Naive thymus-derived CD4-positive, alpha-beta T cell (primary cell): ENCODE measurements around the gene ARHGAP42. TPM values are rescaled to one million over a fixed set of nuclear protein-coding genes. Genes with fewer than 3 reads are reported as not detected.

Source experiments
- ATAC-seq: fragments of 150-1000 bp; cut with Tn5 transposase; 2 replicates; pipeline ENCODE4 v1.10.0; 2021; ENCODE audit warnings: mild to moderate bottlenecking, moderate library complexity
- CTCF ChIA-PET: fragments of 350-600 bp; sonication (Branson Sonifier 250); formaldehyde crosslinking; loops from one replicate; lab custom pipeline; 2021; ENCODE audit warnings: antibody characterized with exemption; lab: Charles Lee
- POLR2A ChIA-PET: fragments of 350-600 bp; sonication (Branson Sonifier 250); formaldehyde crosslinking; loops from one replicate; lab custom pipeline; 2021; ENCODE audit warnings: antibody characterized with exemption, inconsistent platforms; lab: Charles Lee
- DNase-seq, 9 donors: peaks; one replicate each; pipeline versions ENCODE4 v3.0.0 to v3.0.0-alpha.2; 2020 to 2022; ENCODE audit warnings: mixed read lengths in 1 of 9
- H3K27ac ChIP-seq: one replicate; pipeline ENCODE4 v1.7.0; 2013; ENCODE audit warnings: mild to moderate bottlenecking, low read depth, low read length, moderate library complexity
- H3K27me3 ChIP-seq, 2 donors: one replicate each; pipeline ENCODE4 v1.7.0; 2013; ENCODE audit warnings: low read length in 2 of 2, mild to moderate bottlenecking in 2 of 2, moderate library complexity in 2 of 2; ENCODE audit not compliant: control insufficient read depth in 2 of 2, insufficient read depth in 2 of 2
- H3K36me3 ChIP-seq, 3 experiments: 1 replicate in 2 of 3; 2 replicates in 1 of 3; pipeline ENCODE4 v1.7.0; 2013; ENCODE audit warnings: low read length in 3 of 3, mild to moderate bottlenecking in 3 of 3, moderate library complexity in 1 of 3; ENCODE audit not compliant: insufficient read depth in 3 of 3, control insufficient read depth in 2 of 3
- H3K4me1 ChIP-seq, 2 donors: one replicate each; pipeline ENCODE4 v1.7.0; 2013; ENCODE audit warnings: low read length in 2 of 2, mild to moderate bottlenecking in 2 of 2, moderate library complexity in 1 of 2; ENCODE audit not compliant: control insufficient read depth in 2 of 2, insufficient read depth in 2 of 2
- H3K4me3 ChIP-seq: 2 replicates; pipeline ENCODE4 v1.7.0; 2013; ENCODE audit warnings: mild to moderate bottlenecking, low read length
- H3K9me3 ChIP-seq, 3 experiments: 1 replicate in 2 of 3; 2 replicates in 1 of 3; pipeline ENCODE4 v1.7.0; 2013; ENCODE audit warnings: low read length in 3 of 3; ENCODE audit not compliant: control insufficient read depth in 2 of 3
- H3K27ac Mint-ChIP-seq, 9 donors: one replicate each; pipeline ENCODE4 v1.8.0; 2020 to 2022; ENCODE audit warnings: mixed read lengths in 9 of 9, mild to moderate bottlenecking in 8 of 9, moderate library complexity in 5 of 9, inconsistent platforms in 2 of 9
- H3K27me3 Mint-ChIP-seq, 5 donors: one replicate each; pipeline ENCODE4 v1.8.0; 2021 to 2022; ENCODE audit warnings: mixed read lengths in 5 of 5, mild to moderate bottlenecking in 1 of 5
- H3K36me3 Mint-ChIP-seq, 5 donors: one replicate each; pipeline ENCODE4 v1.8.0; 2020 to 2022; ENCODE audit warnings: mixed read lengths in 5 of 5, mild to moderate bottlenecking in 3 of 5, inconsistent platforms in 1 of 5
- H3K4me1 Mint-ChIP-seq, 7 donors: one replicate each; pipeline ENCODE4 v1.8.0; 2020 to 2022; ENCODE audit warnings: mixed read lengths in 7 of 7, mild to moderate bottlenecking in 3 of 7, inconsistent platforms in 1 of 7
- H3K4me3 Mint-ChIP-seq, 10 donors: one replicate each; pipeline ENCODE4 v1.8.0; 2020 to 2022; ENCODE audit warnings: mild to moderate bottlenecking in 10 of 10, mixed read lengths in 10 of 10, moderate library complexity in 6 of 10, inconsistent platforms in 2 of 10
- H3K9me3 Mint-ChIP-seq, 11 donors: one replicate each; pipeline ENCODE4 v1.8.0; 2020 to 2022; ENCODE audit warnings: mixed read lengths in 11 of 11, mild to moderate bottlenecking in 4 of 11, inconsistent platforms in 1 of 11, moderate library complexity in 1 of 11
- intact Hi-C, 2 donors: fragments of 100-400 bp; cut with micrococcal nuclease; formaldehyde crosslinking; loops; one replicate each; pipeline ENCODE4 v1.15.1; 2023
- polyA plus RNA-seq, 2 donors: library from polyadenylated mRNA; unstranded; fragments of 300-500 nt; fragmentation: Illumina TruSeq; gene quantifications; one replicate each; pipeline ENCODE4 v1.2.3, GENCODE V29; 2021
- total RNA-seq, 6 experiments: library from RNA in 5 of 6; stranded (reverse) in 5 of 6; gene quantifications; 1 replicate in 5 of 6; 2 replicates in 1 of 6; pipeline ENCODE4 v1.2.3 and lab custom pipeline; 2021 to 2026

Gene ARHGAP42
- total and polyA plus RNA-seq, 7 experiments from 2014 or later: 0.05 to 0.66 (median 0.21) TPM; not detected in 4

GRCh38 chr11:100905684-100906083 is 218.6 kb downstream of the ARHGAP42 start:
- Mint-ChIP-seq H3K27ac (no peak overlapping the region), H3K4me3 (no peak overlapping the region), H3K27me3 (peaks cover 0 to 3% (median 0%) of the 10 kb centered on the region in 5 donors), H3K36me3 (no peaks in the 10 kb centered on the region), H3K9me3 (peaks cover 0 to 8% (median 0%) of the 10 kb centered on the region in 11 donors), H3K4me1 (no peaks in the 10 kb centered on the region)
- ATAC-seq (no peak), DNase-seq (no peak)
- intact Hi-C loops: no loop called here
- Histone ChIP-seq H3K4me3 (no peak overlapping the region), H3K36me3 (no peaks in the 10 kb centered on the region), H3K27me3 (no peaks in the 10 kb centered on the region), H3K9me3 (no peaks in the 10 kb centered on the region), H3K27ac (no peak overlapping the region), H3K4me1 (no peaks in the 10 kb centered on the region)
- ChIA-PET POLR2A (no interaction called here), CTCF (no interaction called here)

- intact Hi-C loops: no loop called here
- H3K9me3 Mint-ChIP-seq: peaks cover 0 to 8% (median 0%) of the 10 kb centered on the region in 11 donors
- no peak for DNase-seq
- H3K9me3 ChIP-seq: no peaks in the 10 kb centered on the region
- H3K27me3 Mint-ChIP-seq: peaks cover 0 to 3% (median 0%) of the 10 kb centered on the region in 5 donors
- no peak overlapping the region for H3K4me3 Mint-ChIP-seq
- H3K27me3 ChIP-seq: no peaks in the 10 kb centered on the region
- H3K36me3 ChIP-seq: no peaks in the 10 kb centered on the region
- H3K36me3 Mint-ChIP-seq: no peaks in the 10 kb centered on the region
- POLR2A ChIA-PET: no interaction called here
- no peaks in the 10 kb centered on the region for H3K4me1 Mint-ChIP-seq
- no peaks in the 10 kb centered on the region for H3K4me1 ChIP-seq
- no peak overlapping the region for H3K27ac Mint-ChIP-seq
- CTCF ChIA-PET: no interaction called here
- no peak overlapping the region for H3K4me3 ChIP-seq
- H3K27ac ChIP-seq: no peak overlapping the region
- ATAC-seq: no peak
Measured at GRCh38 chr11:100908746-100909145, 221.7 kb downstream of the ARHGAP42 start.

- Mint-ChIP-seq H3K4me1 (no peaks in the 10 kb centered on the region), H3K9me3 (peaks cover 0 to 13% (median 0%) of the 10 kb centered on the region in 11 donors), H3K27me3 (no peaks in the 10 kb centered on the region), H3K27ac (no peak overlapping the region), H3K36me3 (no peaks in the 10 kb centered on the region), H3K4me3 (no peak overlapping the region)
- no peak overlapping the region for H3K4me3 ChIP-seq
- no peak overlapping the region for H3K27ac ChIP-seq
- H3K4me1 ChIP-seq: no peaks in the 10 kb centered on the region
- ChIA-PET CTCF (no interaction called here), POLR2A (no interaction called here)
- intact Hi-C loops: no loop called here
- no peaks in the 10 kb centered on the region for H3K36me3 ChIP-seq
- DNase-seq (no peak), ATAC-seq (no peak)
- no peaks in the 10 kb centered on the region for H3K9me3 ChIP-seq
- no peaks in the 10 kb centered on the region for H3K27me3 ChIP-seq
Measured at GRCh38 chr11:100910808-100911207, 223.7 kb downstream of the ARHGAP42 start.

GRCh38 chr11:100914415-100915110 is 227.5 kb downstream of the ARHGAP42 start:
- Histone ChIP-seq H3K36me3 (no peaks in the 10 kb centered on the region), H3K27ac (no peak overlapping the region), H3K4me1 (no peaks in the 10 kb centered on the region), H3K9me3 (no peaks in the 10 kb centered on the region), H3K4me3 (no peak overlapping the region), H3K27me3 (no peaks in the 10 kb centered on the region)
- CTCF ChIA-PET: no interaction called here
- Mint-ChIP-seq H3K27me3 (no peaks in the 10 kb centered on the region), H3K4me1 (no peaks in the 10 kb centered on the region), H3K27ac (no peak overlapping the region), H3K9me3 (peaks cover 0 to 8% (median 0%) of the 10 kb centered on the region in 11 donors), H3K4me3 (no peak overlapping the region), H3K36me3 (no peaks in the 10 kb centered on the region)
- intact Hi-C loops: no loop called here
- POLR2A ChIA-PET: no interaction called here
- DNase-seq (no peak), ATAC-seq (no peak)

- no peak overlapping the region for H3K4me3 ChIP-seq
- H3K9me3 ChIP-seq: no peaks in the 10 kb centered on the region
- CTCF ChIA-PET: no interaction called here
- Mint-ChIP-seq H3K36me3 (no peaks in the 10 kb centered on the region), H3K4me1 (no peaks in the 10 kb centered on the region), H3K4me3 (no peak overlapping the region), H3K27ac (no peak overlapping the region), H3K27me3 (no peaks in the 10 kb centered on the region), H3K9me3 (peaks cover 0 to 8% (median 0%) of the 10 kb centered on the region in 11 donors)
- no peaks in the 10 kb centered on the region for H3K4me1 ChIP-seq
- no peak for DNase-seq
- POLR2A ChIA-PET: no interaction called here
- H3K36me3 ChIP-seq: no peaks in the 10 kb centered on the region
- no peak overlapping the region for H3K27ac ChIP-seq
- intact Hi-C loops: no loop called here
- no peaks in the 10 kb centered on the region for H3K27me3 ChIP-seq
- ATAC-seq: no peak
Measured at GRCh38 chr11:100918551-100919500, 231.7 kb downstream of the ARHGAP42 start.

GRCh38 chr11:100920593-100920992 is 233.5 kb downstream of the ARHGAP42 start:
- CTCF ChIA-PET: no interaction called here
- intact Hi-C loops: no loop called here
- no peak overlapping the region for H3K27ac Mint-ChIP-seq

More at GRCh38 chr11:100920593-100920992, 233.5 kb downstream of the ARHGAP42 start:
- Mint-ChIP-seq H3K36me3 (no peaks in the 10 kb centered on the region), H3K27me3 (no peaks in the 10 kb centered on the region), H3K4me1 (no peaks in the 10 kb centered on the region), H3K9me3 (peaks cover 0 to 4% (median 0%) of the 10 kb centered on the region in 11 donors), H3K4me3 (no peak overlapping the region)
- Histone ChIP-seq H3K36me3 (no peaks in the 10 kb centered on the region), H3K27ac (no peak overlapping the region), H3K27me3 (no peaks in the 10 kb centered on the region), H3K9me3 (no peaks in the 10 kb centered on the region), H3K4me1 (no peaks in the 10 kb centered on the region), H3K4me3 (no peak overlapping the region)
- ATAC-seq: no peak
- POLR2A ChIA-PET: no interaction called here
- DNase-seq: no peak
